GM23338 (cell line): ENCODE results near the gene GAB2. TPM values are rescaled to one million over a fixed set of nuclear protein-coding genes. Genes with fewer than 3 reads are reported as not detected.

ENCODE experiments used
- ATAC-seq: fragments of 200-7000 bp; cut with Tn5 transposase; 3 replicates; pipeline ENCODE4 v1.9.1; 2020
- DNase-seq: peaks from one replicate; pipeline ENCODE4 v3.0.0-alpha.2; 2015; ENCODE audit warnings: low spot score
- H2AFZ ChIP-seq: fragments of 200-600 bp; sonication (generic); 2 replicates; pipeline ENCODE4 v1.8.0; 2016; ENCODE audit warnings: antibody characterized with exemption, mild to moderate bottlenecking, moderate library complexity
- H3F3A ChIP-seq: fragments of 200-600 bp; sonication (generic); replicated peaks from 2 replicates; pipeline ENCODE4 v1.8.0; 2017; ENCODE audit warnings: antibody characterized with exemption, mixed run types, low read depth
- H3K27ac ChIP-seq: fragments of 200-600 bp; sonication (generic); 2 replicates; pipeline ENCODE4 v1.6.1; 2016; ENCODE audit warnings: low read depth
- H3K27me3 ChIP-seq: fragments of 200-600 bp; sonication (generic); 2 replicates; pipeline ENCODE4 v1.8.0; 2016; ENCODE audit warnings: mild to moderate bottlenecking, mixed run types, moderate library complexity; ENCODE audit not compliant: insufficient read depth
- H3K36me3 ChIP-seq: fragments of 200-600 bp; sonication (generic); 2 replicates; pipeline ENCODE4 v1.8.0; 2016; ENCODE audit warnings: mild to moderate bottlenecking; ENCODE audit not compliant: insufficient read depth
- H3K4me1 ChIP-seq: fragments of 200-600 bp; sonication (generic); 2 replicates; pipeline ENCODE4 v1.8.0; 2016; ENCODE audit warnings: mild to moderate bottlenecking, moderate library complexity; ENCODE audit not compliant: insufficient read depth
- H3K4me2 ChIP-seq: fragments of 200-600 bp; sonication (generic); 2 replicates; pipeline ENCODE4 v1.7.1; 2017; ENCODE audit warnings: mixed run types
- H3K4me3 ChIP-seq: fragments of 200-600 bp; sonication (generic); 2 replicates; pipeline ENCODE4 v1.6.1; 2016; ENCODE audit warnings: mixed run types
- H3K79me2 ChIP-seq: fragments of 200-600 bp; sonication (generic); replicated peaks from 2 replicates; pipeline ENCODE4 v1.8.0; 2017; ENCODE audit warnings: mild to moderate bottlenecking; ENCODE audit not compliant: insufficient read depth
- H3K9me2 ChIP-seq: fragments of 200-600 bp; sonication (generic); 2 replicates; pipeline ENCODE4 v1.8.0; 2017; ENCODE audit not compliant: insufficient read depth
- H4K20me1 ChIP-seq: fragments of 200-600 bp; sonication (generic); replicated peaks from 2 replicates; pipeline ENCODE4 v1.8.0; 2017; ENCODE audit warnings: mild to moderate bottlenecking; ENCODE audit not compliant: insufficient read depth
- H3K27ac Mint-ChIP-seq: 2 replicates; pipeline ENCODE4 v1.8.0; 2020; ENCODE audit warnings: inconsistent platforms, mild to moderate bottlenecking, moderate library complexity, mixed read lengths
- H3K27me3 Mint-ChIP-seq: 3 replicates; pipeline ENCODE4 v1.8.0; 2022; ENCODE audit warnings: low read depth, mild to moderate bottlenecking, moderate library complexity, mixed read lengths, inconsistent platforms; ENCODE audit not compliant: insufficient read depth, poor library complexity
- H3K36me3 Mint-ChIP-seq: 3 replicates; pipeline ENCODE4 v1.8.0; 2021; ENCODE audit warnings: low read depth, mild to moderate bottlenecking, inconsistent platforms, moderate library complexity, mixed read lengths
- H3K4me1 Mint-ChIP-seq: 3 replicates; pipeline ENCODE4 v1.8.0; 2020; ENCODE audit warnings: mild to moderate bottlenecking, inconsistent platforms, mixed read lengths
- H3K4me3 Mint-ChIP-seq: 3 replicates; pipeline ENCODE4 v1.8.0; 2021; ENCODE audit warnings: moderate library complexity, mild to moderate bottlenecking, inconsistent platforms, mixed read lengths
- H3K9me3 Mint-ChIP-seq: 3 replicates; pipeline ENCODE4 v1.8.0; 2020; ENCODE audit warnings: moderate library complexity, mild to moderate bottlenecking, inconsistent platforms, mixed read lengths
- CREB1 ChIP-seq: fragments of 250-450 bp; sonication (Bioruptor Pico); IDR thresholded peaks from 2 replicates; pipeline ENCODE4 v1.5.0; 2020; ENCODE audit warnings: low read depth, mild to moderate bottlenecking, moderate library complexity
- EZH2 ChIP-seq: fragments of 200-600 bp; sonication (generic); IDR thresholded peaks from one replicate; pipeline ENCODE4 v1.8.0; 2017; ENCODE audit warnings: antibody characterized with exemption, mild to moderate bottlenecking, low read depth; ENCODE audit not compliant: unreplicated experiment
- EZH2phosphoT487 ChIP-seq: fragments of 200-600 bp; sonication (generic); IDR thresholded peaks from one replicate; pipeline ENCODE4 v1.8.1; 2018; ENCODE audit warnings: antibody characterized with exemption; ENCODE audit not compliant: unreplicated experiment
- NANOG ChIP-seq: IDR thresholded peaks from 2 replicates; pipeline ENCODE4 v1.6.1; 2016; ENCODE audit warnings: antibody characterized with exemption, borderline replicate concordance
- POLR2AphosphoS5 ChIP-seq: IDR thresholded peaks from 2 replicates; pipeline ENCODE4 v1.6.1; 2016; ENCODE audit warnings: antibody characterized with exemption, low read depth
- REST ChIP-seq: IDR thresholded peaks from one replicate; pipeline ENCODE4 v1.6.1; 2018; ENCODE audit warnings: antibody characterized with exemption; ENCODE audit not compliant: unreplicated experiment
- ZNF114 ChIP-seq: fragments of 250-450 bp; sonication (Bioruptor Pico); IDR thresholded peaks from 2 replicates; pipeline ENCODE4 v1.5.0; 2020; ENCODE audit warnings: mild to moderate bottlenecking, moderate library complexity
- ZNF331 ChIP-seq: fragments of 250-450 bp; sonication (Bioruptor Pico); IDR thresholded peaks from 2 replicates; pipeline ENCODE4 v1.5.0; 2020; ENCODE audit warnings: low read depth, mild to moderate bottlenecking, moderate library complexity
- polyA plus RNA-seq: library from polyadenylated mRNA; unstranded; fragments of >200 nt; fragmentation: Nextera tagmentation; extraction: Ambion mirVana; gene quantifications from 2 replicates; pipeline ENCODE4 v1.2.1, GENCODE V29; 2016
- total RNA-seq: library from RNA; depleted of rRNA; stranded (reverse); fragments of >200 nt; shearing (Covaris generic); gene quantifications from 2 replicates; pipeline ENCODE4 v1.2.3, GENCODE V29; 2014
- TF ChIP-seq, protein P1 (sequence below): IDR thresholded peaks from 2 replicates; pipeline ENCODE4 v1.6.1; 2016; ENCODE audit warnings: antibody characterized with exemption
- TF ChIP-seq, protein P2 (sequence below): fragments of 250-450 bp; sonication (Bioruptor Pico); IDR thresholded peaks from 2 replicates; pipeline ENCODE4 v1.5.0; 2020; ENCODE audit warnings: mild to moderate bottlenecking, moderate library complexity

GAB2 gene
- total and polyA plus RNA-seq, 2 experiments from 2014 or later, result 2.0 to 10.8 TPM

GRCh38 chr11:78351979-78352841 is 65.4 kb downstream of the GAB2 start (continued):
- TF ChIP-seq, protein P1, sequence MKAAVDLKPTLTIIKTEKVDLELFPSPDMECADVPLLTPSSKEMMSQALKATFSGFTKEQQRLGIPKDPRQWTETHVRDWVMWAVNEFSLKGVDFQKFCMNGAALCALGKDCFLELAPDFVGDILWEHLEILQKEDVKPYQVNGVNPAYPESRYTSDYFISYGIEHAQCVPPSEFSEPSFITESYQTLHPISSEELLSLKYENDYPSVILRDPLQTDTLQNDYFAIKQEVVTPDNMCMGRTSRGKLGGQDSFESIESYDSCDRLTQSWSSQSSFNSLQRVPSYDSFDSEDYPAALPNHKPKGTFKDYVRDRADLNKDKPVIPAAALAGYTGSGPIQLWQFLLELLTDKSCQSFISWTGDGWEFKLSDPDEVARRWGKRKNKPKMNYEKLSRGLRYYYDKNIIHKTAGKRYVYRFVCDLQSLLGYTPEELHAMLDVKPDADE, result no peak
- TF ChIP-seq NANOG, result no peak
- TF ChIP-seq EZH2, result no peak
- no peak for TF ChIP-seq CREB1
- TF ChIP-seq EZH2phosphoT487, result no peak
- TF ChIP-seq ZNF331 (CRISPR knock-in tag), result no peak
- TF ChIP-seq, protein P2, sequence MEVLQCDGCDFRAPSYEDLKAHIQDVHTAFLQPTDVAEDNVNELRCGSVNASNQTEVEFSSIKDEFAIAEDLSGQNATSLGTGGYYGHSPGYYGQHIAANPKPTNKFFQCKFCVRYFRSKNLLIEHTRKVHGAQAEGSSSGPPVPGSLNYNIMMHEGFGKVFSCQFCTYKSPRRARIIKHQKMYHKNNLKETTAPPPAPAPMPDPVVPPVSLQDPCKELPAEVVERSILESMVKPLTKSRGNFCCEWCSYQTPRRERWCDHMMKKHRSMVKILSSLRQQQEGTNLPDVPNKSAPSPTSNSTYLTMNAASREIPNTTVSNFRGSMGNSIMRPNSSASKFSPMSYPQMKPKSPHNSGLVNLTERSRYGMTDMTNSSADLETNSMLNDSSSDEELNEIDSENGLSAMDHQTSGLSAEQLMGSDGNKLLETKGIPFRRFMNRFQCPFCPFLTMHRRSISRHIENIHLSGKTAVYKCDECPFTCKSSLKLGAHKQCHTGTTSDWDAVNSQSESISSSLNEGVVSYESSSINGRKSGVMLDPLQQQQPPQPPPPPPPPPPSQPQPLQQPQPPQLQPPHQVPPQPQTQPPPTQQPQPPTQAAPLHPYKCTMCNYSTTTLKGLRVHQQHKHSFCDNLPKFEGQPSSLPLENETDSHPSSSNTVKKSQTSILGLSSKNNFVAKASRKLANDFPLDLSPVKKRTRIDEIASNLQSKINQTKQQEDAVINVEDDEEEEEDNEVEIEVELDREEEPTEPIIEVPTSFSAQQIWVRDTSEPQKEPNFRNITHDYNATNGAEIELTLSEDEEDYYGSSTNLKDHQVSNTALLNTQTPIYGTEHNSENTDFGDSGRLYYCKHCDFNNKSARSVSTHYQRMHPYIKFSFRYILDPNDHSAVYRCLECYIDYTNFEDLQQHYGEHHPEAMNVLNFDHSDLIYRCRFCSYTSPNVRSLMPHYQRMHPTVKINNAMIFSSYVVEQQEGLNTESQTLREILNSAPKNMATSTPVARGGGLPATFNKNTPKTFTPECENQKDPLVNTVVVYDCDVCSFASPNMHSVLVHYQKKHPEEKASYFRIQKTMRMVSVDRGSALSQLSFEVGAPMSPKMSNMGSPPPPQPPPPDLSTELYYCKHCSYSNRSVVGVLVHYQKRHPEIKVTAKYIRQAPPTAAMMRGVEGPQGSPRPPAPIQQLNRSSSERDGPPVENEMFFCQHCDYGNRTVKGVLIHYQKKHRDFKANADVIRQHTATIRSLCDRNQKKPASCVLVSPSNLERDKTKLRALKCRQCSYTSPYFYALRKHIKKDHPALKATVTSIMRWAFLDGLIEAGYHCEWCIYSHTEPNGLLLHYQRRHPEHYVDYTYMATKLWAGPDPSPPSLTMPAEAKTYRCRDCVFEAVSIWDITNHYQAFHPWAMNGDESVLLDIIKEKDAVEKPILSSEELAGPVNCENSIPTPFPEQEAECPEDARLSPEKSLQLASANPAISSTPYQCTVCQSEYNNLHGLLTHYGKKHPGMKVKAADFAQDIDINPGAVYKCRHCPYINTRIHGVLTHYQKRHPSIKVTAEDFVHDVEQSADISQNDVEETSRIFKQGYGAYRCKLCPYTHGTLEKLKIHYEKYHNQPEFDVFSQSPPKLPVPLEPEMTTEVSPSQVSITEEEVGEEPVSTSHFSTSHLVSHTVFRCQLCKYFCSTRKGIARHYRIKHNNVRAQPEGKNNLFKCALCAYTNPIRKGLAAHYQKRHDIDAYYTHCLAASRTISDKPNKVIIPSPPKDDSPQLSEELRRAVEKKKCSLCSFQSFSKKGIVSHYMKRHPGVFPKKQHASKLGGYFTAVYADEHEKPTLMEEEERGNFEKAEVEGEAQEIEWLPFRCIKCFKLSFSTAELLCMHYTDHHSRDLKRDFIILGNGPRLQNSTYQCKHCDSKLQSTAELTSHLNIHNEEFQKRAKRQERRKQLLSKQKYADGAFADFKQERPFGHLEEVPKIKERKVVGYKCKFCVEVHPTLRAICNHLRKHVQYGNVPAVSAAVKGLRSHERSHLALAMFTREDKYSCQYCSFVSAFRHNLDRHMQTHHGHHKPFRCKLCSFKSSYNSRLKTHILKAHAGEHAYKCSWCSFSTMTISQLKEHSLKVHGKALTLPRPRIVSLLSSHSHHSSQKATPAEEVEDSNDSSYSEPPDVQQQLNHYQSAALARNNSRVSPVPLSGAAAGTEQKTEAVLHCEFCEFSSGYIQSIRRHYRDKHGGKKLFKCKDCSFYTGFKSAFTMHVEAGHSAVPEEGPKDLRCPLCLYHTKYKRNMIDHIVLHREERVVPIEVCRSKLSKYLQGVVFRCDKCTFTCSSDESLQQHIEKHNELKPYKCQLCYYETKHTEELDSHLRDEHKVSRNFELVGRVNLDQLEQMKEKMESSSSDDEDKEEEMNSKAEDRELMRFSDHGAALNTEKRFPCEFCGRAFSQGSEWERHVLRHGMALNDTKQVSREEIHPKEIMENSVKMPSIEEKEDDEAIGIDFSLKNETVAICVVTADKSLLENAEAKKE (CRISPR knock-in tag), result no peak
- no peak for TF ChIP-seq POLR2AphosphoS5

GRCh38 chr11:78351193-78351592 is 66.4 kb downstream of the GAB2 start:
- Histone ChIP-seq H2AFZ (no peak overlapping the region), H3K27me3 (no peaks in the 10 kb centered on the region), H3K79me2 (no peaks in the 10 kb centered on the region; the same call in 1 of the 2 replicates), H3F3A (no peaks in the 10 kb centered on the region), H3K9me2 (no peaks in the 10 kb centered on the region), H4K20me1 (no peaks in the 10 kb centered on the region; the same call in 1 of the 2 replicates), H3K4me3 (no peak overlapping the region), H3K4me2 (no peak overlapping the region), H3K27ac (no peak overlapping the region), H3K36me3 (no peaks in the 10 kb centered on the region), H3K4me1 (peaks cover 13% of the 10 kb centered on the region; the same call in 1 of the 2 replicates)
- Mint-ChIP-seq H3K36me3 (no peaks in the 10 kb centered on the region), H3K4me1 (peaks cover 29% of the 10 kb centered on the region), H3K4me3 (no peak overlapping the region), H3K27ac (no peak overlapping the region), H3K27me3 (no peaks in the 10 kb centered on the region), H3K9me3 (no peaks in the 10 kb centered on the region)
- peak; percentile 63 for ATAC-seq
- DNase-seq, result peak; percentile 22
- TF ChIP-seq REST, result no peak
- TF ChIP-seq ZNF114 (CRISPR knock-in tag), result no peak
- TF ChIP-seq ZNF331 (CRISPR knock-in tag), result no peak
- TF ChIP-seq CREB1, result no peak
